Measurements from ENCODE around the gene ASCL2.

ASCL2 gene

DNA sequence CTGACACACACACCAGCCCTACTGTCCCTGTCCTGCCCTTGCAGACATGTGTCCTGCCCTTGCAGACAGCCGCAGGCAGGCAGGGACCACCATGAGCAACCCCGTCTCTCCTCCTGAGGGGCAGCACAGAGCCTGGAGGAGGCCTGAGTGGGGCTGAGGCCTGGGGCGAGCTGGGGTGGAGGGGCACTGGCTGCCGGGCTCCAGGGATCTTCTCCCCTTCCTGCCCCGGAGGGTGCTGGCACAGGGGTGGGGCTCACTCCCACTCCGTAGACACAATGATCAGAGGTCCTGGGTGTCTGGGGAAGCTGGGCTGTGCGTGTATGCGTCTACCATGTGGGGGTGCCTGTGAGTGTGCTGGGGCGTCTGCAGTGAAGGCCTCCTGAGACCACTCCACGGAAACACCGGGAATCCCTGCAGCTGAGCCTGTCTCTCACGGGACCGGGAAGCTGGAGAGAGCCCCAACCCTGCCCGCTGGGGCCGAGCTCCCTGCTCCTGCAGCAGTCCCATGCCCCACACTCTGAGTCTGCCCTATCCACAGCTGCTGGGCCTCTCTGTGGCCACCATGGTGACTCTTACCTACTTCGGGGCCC is 32.0 kb upstream of the ASCL2 start:
- Histone ChIP-seq H3K27ac (ENCODE audit: low read depth, low read length) (no peak overlapping the region), H3K4me3 (ENCODE audit: low read length) (peak overlapping the region; percentile 69), H3K4me1 (ENCODE audit: control insufficient read depth, low read length) (peaks cover 49% of the 10 kb centered on the region)

GRCh38 chr11:2301631-2302305 is 31.4 kb upstream of the ASCL2 start, which contains the start of the genes C11orf21 and TSPAN32:
Gene C11orf21 (minus strand): TSS chr11:2301918. CDS start chr11:2301808, 110 bp downstream.
Gene TSPAN32 (plus strand): TSS chr11:2302013. CDS start chr11:2302150, 137 bp downstream.
- H3K36me3 ChIP-seq (ENCODE audit: control insufficient read depth, low read length), result no peaks in the 10 kb centered on the region
- no peak within 1 kb of the TSS for H3K27ac ChIP-seq (ENCODE audit: low read depth, low read length)
- H3K9me3 ChIP-seq (ENCODE audit: control insufficient read depth, insufficient read depth, low read length), result no peaks in the 10 kb centered on the region
- TF ChIP-seq CTCF (IDR thresholded peaks at IDR 0.05; ENCODE audit: low read depth, low read length, poor library complexity, severe bottlenecking), result no peak
- no peak for TF ChIP-seq EZH2phosphoT487 (IDR thresholded peaks at IDR 0.05; ENCODE audit: borderline replicate concordance, low read length)
- H3K27me3 ChIP-seq (ENCODE audit: control insufficient read depth, low read length), result no peaks in the 10 kb centered on the region
- peaks cover 6% of the 10 kb centered on the region for H3F3A ChIP-seq (ENCODE audit: control insufficient read depth, insufficient read depth)
- no peaks in the 10 kb centered on the region for H4K20me1 ChIP-seq (ENCODE audit: control insufficient read depth, insufficient read depth, low read depth, low read length)
- H3K4me2 ChIP-seq (ENCODE audit: low read length), result peak within 1 kb of the TSS; percentile 56
- peak within 1 kb of the TSS; percentile 69 for H3K4me3 ChIP-seq (ENCODE audit: low read length)
- peaks cover 43% of the 10 kb centered on the region for H3K4me1 ChIP-seq (ENCODE audit: control insufficient read depth, low read length)
- H3K9me2 ChIP-seq (replicated peaks; ENCODE audit: control insufficient read depth, low read length), result no peaks in the 10 kb centered on the region
- H3K79me2 ChIP-seq (ENCODE audit: control insufficient read depth, low read length), result no peaks in the 10 kb centered on the region

More for the DNA sequence above, 32.0 kb upstream of the ASCL2 start:
- Histone ChIP-seq H3K27me3 (ENCODE audit: control insufficient read depth, low read length) (no peaks in the 10 kb centered on the region), H3K36me3 (ENCODE audit: control insufficient read depth, low read length) (no peaks in the 10 kb centered on the region), H3K9me2 (replicated peaks; ENCODE audit: control insufficient read depth, low read length) (no peaks in the 10 kb centered on the region), H3K79me2 (ENCODE audit: control insufficient read depth, low read length) (no peaks in the 10 kb centered on the region), H4K20me1 (ENCODE audit: control insufficient read depth, insufficient read depth, low read depth, low read length) (no peaks in the 10 kb centered on the region), H3K9me3 (ENCODE audit: control insufficient read depth, insufficient read depth, low read length) (no peaks in the 10 kb centered on the region), H3K4me2 (ENCODE audit: low read length) (peak overlapping the region; percentile 56), H3F3A (ENCODE audit: control insufficient read depth, insufficient read depth) (peaks cover 6% of the 10 kb centered on the region)
- no peak for TF ChIP-seq EZH2phosphoT487 (IDR thresholded peaks at IDR 0.05; ENCODE audit: borderline replicate concordance, low read length)
- no peak for TF ChIP-seq CTCF (IDR thresholded peaks at IDR 0.05; ENCODE audit: low read depth, low read length, poor library complexity, severe bottlenecking)

DNA sequence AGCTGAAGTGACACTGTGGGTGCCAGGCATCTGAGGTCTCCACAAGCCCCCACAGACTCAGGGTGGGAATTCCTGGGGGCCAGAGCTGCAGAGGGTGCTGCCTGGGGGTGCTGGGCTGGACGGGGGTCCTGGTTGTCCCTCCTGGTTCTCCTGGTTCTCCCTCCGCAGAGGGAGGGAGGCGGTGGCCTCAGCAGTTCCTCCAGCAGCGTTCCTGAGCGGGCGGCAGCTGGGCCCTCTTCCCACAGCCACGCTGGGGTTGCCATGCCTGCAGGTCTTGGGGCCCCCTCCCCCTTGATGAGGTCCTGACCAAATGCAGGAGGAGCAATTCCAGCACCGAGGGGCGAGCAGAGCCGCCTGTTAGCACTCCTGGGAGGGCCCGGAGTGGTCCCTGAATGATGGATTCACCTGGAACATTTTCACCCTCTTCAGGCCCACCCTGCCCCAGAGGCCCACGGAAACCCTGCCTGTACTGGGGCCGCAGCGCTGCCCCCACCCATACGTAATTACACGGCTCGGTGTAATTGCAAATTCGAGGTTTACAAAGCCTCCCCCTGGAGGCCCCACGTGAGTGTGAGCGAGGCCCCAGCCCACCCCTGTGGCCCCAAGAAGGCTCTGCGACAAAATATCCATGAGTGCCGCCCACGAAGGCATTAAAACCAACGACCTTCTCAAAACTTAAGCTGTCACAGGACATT is 30.7 kb upstream of the ASCL2 start:
- peak overlapping the region; percentile 69 for H3K4me3 ChIP-seq (ENCODE audit: low read length)
- H3K27ac ChIP-seq (ENCODE audit: low read depth, low read length), result no peak overlapping the region
- no peaks in the 10 kb centered on the region for H4K20me1 ChIP-seq (ENCODE audit: control insufficient read depth, insufficient read depth, low read depth, low read length)
- peaks cover 36% of the 10 kb centered on the region for H3K4me1 ChIP-seq (ENCODE audit: control insufficient read depth, low read length)
- H3K9me3 ChIP-seq (ENCODE audit: control insufficient read depth, insufficient read depth, low read length), result no peaks in the 10 kb centered on the region
- peak overlapping the region; percentile 56 for H3K4me2 ChIP-seq (ENCODE audit: low read length)
- no peaks in the 10 kb centered on the region for H3K9me2 ChIP-seq (replicated peaks; ENCODE audit: control insufficient read depth, low read length)
- H3K27me3 ChIP-seq (ENCODE audit: control insufficient read depth, low read length), result no peaks in the 10 kb centered on the region
- H3K79me2 ChIP-seq (ENCODE audit: control insufficient read depth, low read length), result no peaks in the 10 kb centered on the region
- TF ChIP-seq CTCF (IDR thresholded peaks at IDR 0.05; ENCODE audit: low read depth, low read length, poor library complexity, severe bottlenecking) (no peak), EZH2phosphoT487 (IDR thresholded peaks at IDR 0.05; ENCODE audit: borderline replicate concordance, low read length) (no peak)
- peaks cover under 1% of the 10 kb centered on the region; the same call in 1 of the 2 replicates for H3F3A ChIP-seq (ENCODE audit: control insufficient read depth, insufficient read depth)
- no peaks in the 10 kb centered on the region for H3K36me3 ChIP-seq (ENCODE audit: control insufficient read depth, low read length)
